ENCODE data around the gene WDR86. TPM values are rescaled to one million over a fixed set of nuclear protein-coding genes. Genes with fewer than 3 reads are reported as not detected.
A peak's percentile ranks its signal among the peaks of the same experiment; 100 is the strongest.

WDR86 gene
- polyA plus RNA-seq, 2 of the 4 experiments (the other 2 are of a cell fraction): 0.17 to 0.19 TPM

DNA sequence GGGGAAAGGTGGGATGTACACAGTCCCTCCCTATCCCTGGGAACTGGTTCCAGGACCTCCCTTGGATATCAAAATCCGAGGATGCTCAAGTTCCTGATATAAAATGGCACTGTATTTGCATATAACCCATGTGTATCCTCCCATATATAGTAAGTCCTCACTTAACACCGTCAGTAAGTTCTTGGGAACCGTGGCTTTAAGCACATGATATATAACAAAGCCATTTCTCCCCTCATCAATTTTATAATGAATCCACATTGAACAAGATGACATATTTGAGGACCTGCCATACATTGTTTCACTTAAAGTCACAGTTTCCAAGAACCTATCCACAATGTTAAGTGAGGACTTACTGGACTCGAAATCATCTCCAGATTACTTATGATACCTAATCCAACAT lies 24.7 kb upstream of the WDR86 start:
- DNase-seq (ENCODE audit: low read depth in 1 of 2, low spot score in 1 of 2) (no peak), FAIRE-seq (no peak), ATAC-seq (no peak)
- TF ChIP-seq ZFP36 (IDR thresholded peaks at IDR 0.05; ENCODE audit: borderline replicate concordance, partially characterized antibody): no peak
- TF ChIP-seq CHD4 (IDR thresholded peaks at IDR 0.05; ENCODE audit: borderline replicate concordance): no peak
- TF ChIP-seq KDM1A (IDR thresholded peaks at IDR 0.05; ENCODE audit: low read depth): no peak
- no peak for TF ChIP-seq RAD21 (conservative IDR thresholded peaks at IDR 0.05 in 1 of 2, IDR thresholded peaks at IDR 0.05 in 1 of 2)
- TF ChIP-seq NFE2L2 (conservative IDR thresholded peaks at IDR 0.05; ENCODE audit: low read length): no peak
- TF ChIP-seq MAFK (IDR thresholded peaks at IDR 0.05; ENCODE audit: partially characterized antibody): no peak
- no peak for TF ChIP-seq TFCP2L1 (CRISPR knock-in tag; IDR thresholded peaks at IDR 0.05)
- no peak for TF ChIP-seq HEYL (CRISPR knock-in tag; IDR thresholded peaks at IDR 0.05)
- no peak for TF ChIP-seq ZC3H11A (IDR thresholded peaks at IDR 0.05)
- TF ChIP-seq POLR2AphosphoS2 (conservative IDR thresholded peaks at IDR 0.05; ENCODE audit: low read length): no peak
- no peak for TF ChIP-seq POLR2A (IDR thresholded peaks at IDR 0.05; ENCODE audit: low read length)
- TF ChIP-seq FOSL2 (IDR thresholded peaks at IDR 0.05): no peak
- TF ChIP-seq FOSL2 (CRISPR knock-in tag; IDR thresholded peaks at IDR 0.05): no peak
- no peak for TF ChIP-seq NR3C1 (IDR thresholded peaks at IDR 0.05)
- TF ChIP-seq, protein P1, sequence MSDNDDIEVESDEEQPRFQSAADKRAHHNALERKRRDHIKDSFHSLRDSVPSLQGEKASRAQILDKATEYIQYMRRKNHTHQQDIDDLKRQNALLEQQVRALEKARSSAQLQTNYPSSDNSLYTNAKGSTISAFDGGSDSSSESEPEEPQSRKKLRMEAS (IDR thresholded peaks at IDR 0.05): no peak
- H3K4me1 ChIP-seq: peaks cover 7% of the 10 kb centered on the region
- CTCF ChIA-PET: interaction anchor here (1.7 to 7.4 kb wide), 3 partner anchors 10 to 67 kb away, joined by 4 to 73 read pairs (median 10); no protein-coding TSS in a partner anchor
- POLR2A ChIA-PET: no interaction called here
- WGBS (ENCODE audit: missing lambda C conversion rate): 59% methylated on average over 4 of the region's 4 CpGs
- H3K9me3 ChIP-seq: no peaks in the 10 kb centered on the region
- no peak overlapping the region for H3K27ac ChIP-seq
- H3K4me3 ChIP-seq: no peak overlapping the region
- no peak overlapping the region for H3K4me2 ChIP-seq

DNA sequence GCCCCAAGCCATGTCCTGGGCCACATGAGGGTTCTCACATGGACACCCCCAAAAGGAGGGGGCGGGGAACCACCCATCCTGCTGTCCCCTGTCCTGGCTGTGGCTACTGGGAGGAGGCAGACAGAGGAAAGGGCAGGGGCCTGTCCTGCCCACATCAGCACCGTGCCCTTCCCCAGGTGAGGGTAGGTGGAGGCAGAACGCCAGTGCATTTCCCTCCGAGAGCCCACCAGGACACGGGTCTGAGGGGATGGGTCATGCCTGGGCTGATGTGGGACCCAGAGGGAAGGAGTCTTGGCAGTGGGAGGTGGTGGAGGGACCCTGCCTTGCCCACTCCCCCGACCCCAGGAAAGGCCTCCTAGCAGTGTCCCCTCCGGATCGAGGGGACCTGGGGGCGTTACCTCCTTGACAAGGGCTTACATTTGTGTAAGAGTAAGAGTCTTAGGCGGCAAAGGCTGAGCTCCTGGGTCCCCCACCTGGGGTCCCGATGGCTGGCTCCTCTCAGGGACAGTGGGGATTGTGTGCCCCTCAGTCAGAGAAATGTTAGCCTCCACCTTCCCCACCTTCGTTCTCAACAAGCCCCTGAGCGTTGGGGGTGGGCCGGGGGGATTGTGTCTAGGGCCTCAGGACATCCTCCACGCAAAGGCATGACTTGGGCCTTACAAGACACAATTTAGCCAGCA lies 24.0 kb upstream of the WDR86 start:
- H3K4me2 ChIP-seq: no peak overlapping the region
- ChIA-PET CTCF (interaction anchor here (7.4 kb wide), 1 partner anchor 15 kb away, joined by 73 read pairs; no protein-coding TSS in a partner anchor), POLR2A (no interaction called here)
- no peak overlapping the region for H3K4me3 ChIP-seq
- H3K4me1 ChIP-seq: peaks cover 14% of the 10 kb centered on the region
- ATAC-seq (no peak), FAIRE-seq (no peak), DNase-seq (ENCODE audit: low read depth in 1 of 2, low spot score in 1 of 2) (no peak)
- H3K9me3 ChIP-seq: no peaks in the 10 kb centered on the region
- peak overlapping the region in 1 of 2 experiments; percentile 52; a peak in 2 of 6 replicates for H3K27ac ChIP-seq
- TF ChIP-seq TFCP2L1 (CRISPR knock-in tag; IDR thresholded peaks at IDR 0.05): no peak
- no peak for TF ChIP-seq ESRRA (IDR thresholded peaks at IDR 0.05; ENCODE audit: borderline replicate concordance, low read length)
- TF ChIP-seq RFX5 (IDR thresholded peaks at IDR 0.05): no peak
- TF ChIP-seq JUN (IDR thresholded peaks at IDR 0.05): no peak
- TF ChIP-seq RARB (CRISPR knock-in tag; IDR thresholded peaks at IDR 0.05): no peak
- no peak for TF ChIP-seq TP53 (CRISPR knock-in tag; IDR thresholded peaks at IDR 0.05)
- TF ChIP-seq, protein P1 (IDR thresholded peaks at IDR 0.05): no peak
- no peak for TF ChIP-seq SMC3 (IDR thresholded peaks at IDR 0.05)
- no peak for TF ChIP-seq KDM1A (IDR thresholded peaks at IDR 0.05; ENCODE audit: low read depth)
- TF ChIP-seq RNF2 (IDR thresholded peaks at IDR 0.05; ENCODE audit: borderline replicate concordance, low read depth): no peak
- no peak for TF ChIP-seq EHF (CRISPR knock-in tag; IDR thresholded peaks at IDR 0.05)
- 73% methylated on average over 13 of the region's 15 CpGs for WGBS (ENCODE audit: missing lambda C conversion rate)

DNA sequence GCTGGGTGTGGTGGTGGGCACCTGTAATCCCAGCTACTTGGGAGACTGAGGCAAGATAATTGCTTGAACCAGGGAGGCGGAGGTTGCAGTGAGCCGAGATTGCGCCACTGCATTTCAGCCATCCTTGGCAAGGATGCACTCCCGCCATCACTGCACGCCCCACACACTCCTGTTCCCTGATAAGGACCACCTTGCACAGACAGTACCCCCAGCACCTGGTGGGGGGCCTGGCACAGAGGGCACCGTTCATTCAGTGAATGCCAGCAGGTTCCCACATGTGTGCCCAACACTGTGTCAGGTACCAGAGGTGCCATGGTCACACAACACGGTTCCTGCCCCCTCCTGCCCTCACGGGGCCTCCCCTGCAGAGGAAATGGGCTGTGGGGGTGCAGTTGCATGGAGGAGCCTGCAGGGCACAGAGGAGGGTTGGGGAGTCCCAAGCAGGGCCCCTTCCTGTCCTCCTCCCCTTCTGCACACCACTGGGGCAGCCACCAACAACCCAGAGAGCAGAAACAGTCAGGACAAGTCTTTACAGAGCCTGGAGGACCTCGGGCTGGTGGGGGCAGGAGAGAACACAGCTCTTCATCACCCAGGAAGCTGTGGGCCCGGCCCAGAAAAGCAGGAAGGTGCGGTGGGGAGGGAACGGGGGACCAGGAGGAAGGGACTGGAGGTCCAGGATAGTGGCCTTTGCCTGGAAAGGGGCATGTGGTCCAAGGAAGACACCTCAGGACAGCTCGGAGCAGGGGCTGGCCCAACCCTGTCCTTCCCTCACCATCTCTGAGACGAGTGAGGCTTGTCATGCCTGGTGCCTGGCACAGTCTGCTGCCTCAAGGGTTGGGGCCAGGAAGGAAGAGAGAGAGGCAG lies 23.1 kb upstream of the WDR86 start:
- POLR2A ChIA-PET: no interaction called here
- FAIRE-seq: no peak
- TF ChIP-seq ATOH8 (CRISPR knock-in tag; IDR thresholded peaks at IDR 0.05; ENCODE audit: low read depth): no peak
- no peak for TF ChIP-seq HMGXB4 (CRISPR knock-in tag; IDR thresholded peaks at IDR 0.05; ENCODE audit: borderline replicate concordance)
- TF ChIP-seq BCL3 (IDR thresholded peaks at IDR 0.05): no peak
- TF ChIP-seq RCOR1 (IDR thresholded peaks at IDR 0.05; ENCODE audit: low read depth, low read length): no peak
- TF ChIP-seq EHF (CRISPR knock-in tag; IDR thresholded peaks at IDR 0.05): no peak
- no peak for TF ChIP-seq TP53 (CRISPR knock-in tag; IDR thresholded peaks at IDR 0.05)
- TF ChIP-seq ESRRA (IDR thresholded peaks at IDR 0.05; ENCODE audit: borderline replicate concordance, low read length): no peak
- no peak for TF ChIP-seq RFX5 (IDR thresholded peaks at IDR 0.05)
- no peak for TF ChIP-seq KDM5A (IDR thresholded peaks at IDR 0.05)
- TF ChIP-seq POLR2AphosphoS2 (conservative IDR thresholded peaks at IDR 0.05; ENCODE audit: low read length): no peak
- TF ChIP-seq CBX8 (IDR thresholded peaks at IDR 0.05): no peak

More for the DNA sequence above, 23.1 kb upstream of the WDR86 start:
- H3K4me1 ChIP-seq: peaks cover 23% of the 10 kb centered on the region
- no peak overlapping the region for H3K4me2 ChIP-seq
- H3K4me3 ChIP-seq: no peak overlapping the region
- CTCF ChIA-PET: interaction anchor here (3.1 kb wide), 1 partner anchor 15 kb away, joined by 18 read pairs; no protein-coding TSS in a partner anchor
- H3K9me3 ChIP-seq: no peaks in the 10 kb centered on the region
- 72% methylated on average over 13 of the region's 14 CpGs for WGBS (ENCODE audit: missing lambda C conversion rate)
- peak overlapping the region in 1 of 2 experiments; percentile 52; a peak in 3 of 6 replicates for H3K27ac ChIP-seq
- ATAC-seq: peak in 1 of 2 experiments; percentile 57; a peak in 3 of 6 replicates
- DNase-seq (ENCODE audit: low read depth in 1 of 2, low spot score in 1 of 2): peak in 1 of 2 experiments; percentile 49

Measured in A549 (cell line).